ENCODE measurements around the gene SCUBE2.

The SCUBE2 gene

GRCh38 chr11:9042488-9042887 is 48.9 kb downstream of the SCUBE2 start:
- Histone ChIP-seq H3K9ac (ENCODE audit: low read length) (no peak overlapping the region), H3K79me2 (ENCODE audit: control insufficient read depth, insufficient read depth, low read length) (no peaks in the 10 kb centered on the region), H4K8ac (ENCODE audit: low read depth, low read length) (no peak overlapping the region), H3K27me3 (ENCODE audit: insufficient read depth, low read length, poor library complexity) (no peaks in the 10 kb centered on the region), H4K5ac (ENCODE audit: low read length) (no peak overlapping the region), H3K18ac (ENCODE audit: low read length) (no peak overlapping the region), H3K4me3 (ENCODE audit: low read length) (no peak overlapping the region), H3K4me1 (ENCODE audit: control insufficient read depth, low read depth, low read length) (no peaks in the 10 kb centered on the region), H3K56ac (ENCODE audit: low read length) (no peak overlapping the region), H2AK5ac (ENCODE audit: low read length) (no peak overlapping the region), H2BK15ac (replicated peaks; ENCODE audit: low read depth) (no peak overlapping the region), H2BK120ac (ENCODE audit: low read depth, low read length) (no peak overlapping the region), H3K23ac (ENCODE audit: low read length) (no peak overlapping the region), H3K4me2 (ENCODE audit: low read length) (no peak overlapping the region), H3K79me1 (ENCODE audit: low read length) (no peaks in the 10 kb centered on the region), H3K4ac (ENCODE audit: low read depth, low read length) (no peak overlapping the region), H2BK5ac (ENCODE audit: low read length) (no peak overlapping the region), H3K36me3 (ENCODE audit: control insufficient read depth, insufficient read depth, low read length) (no peaks in the 10 kb centered on the region), H3K27ac (ENCODE audit: low read depth, low read length) (no peak overlapping the region)
- no CpG with 5 or more reads among the region's 1 CpG for WGBS (ENCODE audit: extremely low coverage, insufficient coverage, low lambda C conversion rate)
- no peak for DNase-seq

GRCh38 chr11:9041747-9042146 is 49.7 kb downstream of the SCUBE2 start:
- WGBS (ENCODE audit: extremely low coverage, insufficient coverage, low lambda C conversion rate): no CpG with 5 or more reads among the region's 2 CpGs
- Histone ChIP-seq H2BK15ac (replicated peaks; ENCODE audit: low read depth) (no peak overlapping the region), H4K5ac (ENCODE audit: low read length) (no peak overlapping the region), H3K23ac (ENCODE audit: low read length) (no peak overlapping the region), H3K4ac (ENCODE audit: low read depth, low read length) (no peak overlapping the region), H3K79me1 (ENCODE audit: low read length) (no peaks in the 10 kb centered on the region), H3K79me2 (ENCODE audit: control insufficient read depth, insufficient read depth, low read length) (no peaks in the 10 kb centered on the region), H3K36me3 (ENCODE audit: control insufficient read depth, insufficient read depth, low read length) (no peaks in the 10 kb centered on the region), H4K8ac (ENCODE audit: low read depth, low read length) (no peak overlapping the region), H3K9ac (ENCODE audit: low read length) (no peak overlapping the region), H3K4me3 (ENCODE audit: low read length) (no peak overlapping the region), H3K4me1 (ENCODE audit: control insufficient read depth, low read depth, low read length) (no peaks in the 10 kb centered on the region), H3K18ac (ENCODE audit: low read length) (no peak overlapping the region), H3K56ac (ENCODE audit: low read length) (no peak overlapping the region), H2AK5ac (ENCODE audit: low read length) (no peak overlapping the region), H3K27ac (ENCODE audit: low read depth, low read length) (no peak overlapping the region), H2BK5ac (ENCODE audit: low read length) (no peak overlapping the region), H3K27me3 (ENCODE audit: insufficient read depth, low read length, poor library complexity) (no peaks in the 10 kb centered on the region), H3K4me2 (ENCODE audit: low read length) (no peak overlapping the region), H2BK120ac (ENCODE audit: low read depth, low read length) (no peak overlapping the region)
- no peak for DNase-seq

- Histone ChIP-seq H3K27me3 (ENCODE audit: insufficient read depth, low read length, poor library complexity) (no peaks in the 10 kb centered on the region), H2AK5ac (ENCODE audit: low read length) (no peak overlapping the region), H3K4me1 (ENCODE audit: control insufficient read depth, low read depth, low read length) (no peaks in the 10 kb centered on the region), H3K4ac (ENCODE audit: low read depth, low read length) (no peak overlapping the region), H3K36me3 (ENCODE audit: control insufficient read depth, insufficient read depth, low read length) (no peaks in the 10 kb centered on the region), H3K79me2 (ENCODE audit: control insufficient read depth, insufficient read depth, low read length) (no peaks in the 10 kb centered on the region), H2BK120ac (ENCODE audit: low read depth, low read length) (no peak overlapping the region), H3K56ac (ENCODE audit: low read length) (no peak overlapping the region), H3K79me1 (ENCODE audit: low read length) (no peaks in the 10 kb centered on the region), H3K4me3 (ENCODE audit: low read length) (no peak overlapping the region), H2BK15ac (replicated peaks; ENCODE audit: low read depth) (no peak overlapping the region), H3K18ac (ENCODE audit: low read length) (no peak overlapping the region), H3K9ac (ENCODE audit: low read length) (no peak overlapping the region), H3K4me2 (ENCODE audit: low read length) (no peak overlapping the region), H2BK5ac (ENCODE audit: low read length) (no peak overlapping the region), H3K27ac (ENCODE audit: low read depth, low read length) (no peak overlapping the region), H4K8ac (ENCODE audit: low read depth, low read length) (no peak overlapping the region), H4K5ac (ENCODE audit: low read length) (no peak overlapping the region), H3K23ac (ENCODE audit: low read length) (no peak overlapping the region)
- no CpG with 5 or more reads among the region's 10 CpGs for WGBS (ENCODE audit: extremely low coverage, insufficient coverage, low lambda C conversion rate)
- no peak for DNase-seq
Observed at GRCh38 chr11:9040410-9040809, 51.0 kb downstream of the SCUBE2 start.

GRCh38 chr11:9039863-9040262 is 51.5 kb downstream of the SCUBE2 start:
- H2BK15ac ChIP-seq (replicated peaks; ENCODE audit: low read depth): no peak overlapping the region
- no peak for DNase-seq
- no peaks in the 10 kb centered on the region for H3K4me1 ChIP-seq (ENCODE audit: control insufficient read depth, low read depth, low read length)
- no peak overlapping the region for H2AK5ac ChIP-seq (ENCODE audit: low read length)
- no peak overlapping the region for H2BK5ac ChIP-seq (ENCODE audit: low read length)
- no peak overlapping the region for H3K9ac ChIP-seq (ENCODE audit: low read length)
- H3K56ac ChIP-seq (ENCODE audit: low read length): no peak overlapping the region
- H3K23ac ChIP-seq (ENCODE audit: low read length): no peak overlapping the region
- no peaks in the 10 kb centered on the region for H3K27me3 ChIP-seq (ENCODE audit: insufficient read depth, low read length, poor library complexity)
- H2BK120ac ChIP-seq (ENCODE audit: low read depth, low read length): no peak overlapping the region
- H4K8ac ChIP-seq (ENCODE audit: low read depth, low read length): no peak overlapping the region
- no peak overlapping the region for H3K4me2 ChIP-seq (ENCODE audit: low read length)
- no peak overlapping the region for H4K5ac ChIP-seq (ENCODE audit: low read length)
- H3K4ac ChIP-seq (ENCODE audit: low read depth, low read length): no peak overlapping the region
- H3K27ac ChIP-seq (ENCODE audit: low read depth, low read length): no peak overlapping the region
- no CpG with 5 or more reads among the region's 19 CpGs for WGBS (ENCODE audit: extremely low coverage, insufficient coverage, low lambda C conversion rate)
- H3K36me3 ChIP-seq (ENCODE audit: control insufficient read depth, insufficient read depth, low read length): no peaks in the 10 kb centered on the region
- no peaks in the 10 kb centered on the region for H3K79me2 ChIP-seq (ENCODE audit: control insufficient read depth, insufficient read depth, low read length)
- no peak overlapping the region for H3K18ac ChIP-seq (ENCODE audit: low read length)
- H3K79me1 ChIP-seq (ENCODE audit: low read length): no peaks in the 10 kb centered on the region
- H3K4me3 ChIP-seq (ENCODE audit: low read length): no peak overlapping the region

- no peak overlapping the region for H3K4ac ChIP-seq (ENCODE audit: low read depth, low read length)
- no peak overlapping the region for H3K4me3 ChIP-seq (ENCODE audit: low read length)
- H3K18ac ChIP-seq (ENCODE audit: low read length): no peak overlapping the region
- no CpG with 5 or more reads among the region's 9 CpGs for WGBS (ENCODE audit: extremely low coverage, insufficient coverage, low lambda C conversion rate)
- H3K79me2 ChIP-seq (ENCODE audit: control insufficient read depth, insufficient read depth, low read length): no peaks in the 10 kb centered on the region
- no peak overlapping the region for H3K56ac ChIP-seq (ENCODE audit: low read length)
- no peak overlapping the region for H2AK5ac ChIP-seq (ENCODE audit: low read length)
- no peak for DNase-seq
- no peak overlapping the region for H3K9ac ChIP-seq (ENCODE audit: low read length)
- no peaks in the 10 kb centered on the region for H3K79me1 ChIP-seq (ENCODE audit: low read length)
- no peak overlapping the region for H4K8ac ChIP-seq (ENCODE audit: low read depth, low read length)
- no peak overlapping the region for H2BK5ac ChIP-seq (ENCODE audit: low read length)
- H2BK120ac ChIP-seq (ENCODE audit: low read depth, low read length): no peak overlapping the region
- no peak overlapping the region for H3K4me2 ChIP-seq (ENCODE audit: low read length)
- no peak overlapping the region for H2BK15ac ChIP-seq (replicated peaks; ENCODE audit: low read depth)
- H3K27ac ChIP-seq (ENCODE audit: low read depth, low read length): no peak overlapping the region
- H3K23ac ChIP-seq (ENCODE audit: low read length): no peak overlapping the region
- H3K4me1 ChIP-seq (ENCODE audit: control insufficient read depth, low read depth, low read length): no peaks in the 10 kb centered on the region
- no peaks in the 10 kb centered on the region for H3K36me3 ChIP-seq (ENCODE audit: control insufficient read depth, insufficient read depth, low read length)
- no peak overlapping the region for H4K5ac ChIP-seq (ENCODE audit: low read length)
- H3K27me3 ChIP-seq (ENCODE audit: insufficient read depth, low read length, poor library complexity): no peaks in the 10 kb centered on the region
Observed at GRCh38 chr11:9039198-9039597, 52.2 kb downstream of the SCUBE2 start.

GRCh38 chr11:9038541-9038940 is 52.9 kb downstream of the SCUBE2 start:
- Histone ChIP-seq H3K79me1 (ENCODE audit: low read length) (no peaks in the 10 kb centered on the region), H2BK120ac (ENCODE audit: low read depth, low read length) (no peak overlapping the region), H4K5ac (ENCODE audit: low read length) (no peak overlapping the region), H3K4me2 (ENCODE audit: low read length) (no peak overlapping the region), H3K23ac (ENCODE audit: low read length) (no peak overlapping the region), H3K27ac (ENCODE audit: low read depth, low read length) (no peak overlapping the region), H2AK5ac (ENCODE audit: low read length) (no peak overlapping the region), H3K4me1 (ENCODE audit: control insufficient read depth, low read depth, low read length) (no peaks in the 10 kb centered on the region), H3K9ac (ENCODE audit: low read length) (no peak overlapping the region), H2BK5ac (ENCODE audit: low read length) (no peak overlapping the region), H3K79me2 (ENCODE audit: control insufficient read depth, insufficient read depth, low read length) (no peaks in the 10 kb centered on the region), H3K4ac (ENCODE audit: low read depth, low read length) (no peak overlapping the region), H3K18ac (ENCODE audit: low read length) (no peak overlapping the region), H2BK15ac (replicated peaks; ENCODE audit: low read depth) (no peak overlapping the region), H3K56ac (ENCODE audit: low read length) (no peak overlapping the region), H3K27me3 (ENCODE audit: insufficient read depth, low read length, poor library complexity) (no peaks in the 10 kb centered on the region), H3K36me3 (ENCODE audit: control insufficient read depth, insufficient read depth, low read length) (no peaks in the 10 kb centered on the region), H3K4me3 (ENCODE audit: low read length) (no peak overlapping the region), H4K8ac (ENCODE audit: low read depth, low read length) (no peak overlapping the region)
- WGBS (ENCODE audit: extremely low coverage, insufficient coverage, low lambda C conversion rate): no CpG with 5 or more reads among the region's 3 CpGs
- no peak for DNase-seq
